ENCODE results near the gene CEACAM20.

- TF ChIP-seq CTCF (IDR thresholded peaks at IDR 0.05) (no peak), POLR2AphosphoS5 (IDR thresholded peaks at IDR 0.05) (no peak), EP300 (IDR thresholded peaks at IDR 0.05; ENCODE audit: low read depth) (no peak)
Measured at GRCh38 chr19:44509478-44509877, 20.0 kb downstream of the CEACAM20 start.
